OCI-M2 (cell line): ENCODE results near the gene POLR3H.

Experiments
- DNase-seq: peaks from one replicate; lab custom pipeline; 2025; ENCODE audit not compliant: unreplicated experiment; lab: John Stamatoyannopoulos, UW

POLR3H gene

DNA sequence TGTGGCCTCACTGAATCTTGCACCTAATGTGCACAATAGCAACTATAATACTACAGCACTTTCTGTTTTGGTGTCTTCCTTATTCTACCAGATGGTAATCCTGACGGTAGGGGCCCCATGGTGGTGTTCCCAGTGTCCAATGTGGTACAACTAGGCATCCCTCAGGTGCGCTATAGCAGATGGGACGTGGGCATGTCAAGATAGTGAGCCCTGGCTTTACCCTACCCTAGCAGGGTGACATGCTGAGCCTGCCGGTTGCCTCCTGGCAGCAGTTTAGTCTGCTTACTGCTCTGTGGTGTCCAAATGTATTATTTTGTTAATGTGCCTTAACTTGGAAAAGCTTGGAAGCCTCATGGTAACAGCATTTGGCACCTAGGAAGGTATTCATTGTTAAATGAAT lies 56.2 kb downstream of the POLR3H start:
- DNase-seq = no peak

DNA sequence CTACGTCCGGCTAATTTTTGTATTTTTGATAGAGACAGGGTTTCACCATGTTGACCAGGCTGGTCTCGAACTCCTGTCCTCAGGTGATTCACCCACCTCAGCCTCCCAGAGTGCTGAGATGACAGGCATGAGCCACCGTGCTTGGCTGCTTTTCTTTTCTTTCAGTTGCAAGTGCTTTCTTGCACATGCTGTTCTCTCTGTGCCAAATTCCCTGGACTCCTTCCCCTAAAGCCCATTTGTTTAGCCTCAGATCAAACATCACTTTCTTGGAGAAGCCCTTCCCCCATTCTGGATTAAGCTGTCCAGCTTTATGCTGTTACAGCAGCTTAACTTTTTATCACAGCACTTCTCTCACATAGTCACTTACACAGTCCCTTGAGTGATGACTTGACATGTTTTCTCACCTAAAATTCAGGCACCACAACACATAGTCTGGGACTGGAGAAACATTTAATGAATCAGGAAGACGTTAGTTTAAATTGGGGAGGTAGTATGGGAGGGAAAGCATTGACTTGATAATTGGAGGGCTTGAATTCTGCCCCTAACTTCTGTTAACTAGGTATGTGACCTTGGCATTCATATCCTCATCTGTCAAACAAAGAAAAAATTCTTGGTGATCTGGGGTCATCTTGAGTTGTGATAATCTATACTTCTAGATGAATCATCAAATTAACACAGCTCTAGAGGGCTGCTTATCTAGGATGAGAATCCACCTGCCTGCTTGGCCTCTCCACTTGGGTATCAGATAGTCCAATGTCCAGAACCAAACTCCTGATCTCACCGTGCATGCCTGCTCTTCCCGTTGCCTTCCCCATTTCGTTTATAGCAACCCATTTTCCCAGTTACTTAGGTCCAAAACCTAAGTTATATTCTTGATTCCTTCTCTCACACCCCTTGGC lies 57.0 kb downstream of the POLR3H start:
- DNase-seq = no peak

DNA sequence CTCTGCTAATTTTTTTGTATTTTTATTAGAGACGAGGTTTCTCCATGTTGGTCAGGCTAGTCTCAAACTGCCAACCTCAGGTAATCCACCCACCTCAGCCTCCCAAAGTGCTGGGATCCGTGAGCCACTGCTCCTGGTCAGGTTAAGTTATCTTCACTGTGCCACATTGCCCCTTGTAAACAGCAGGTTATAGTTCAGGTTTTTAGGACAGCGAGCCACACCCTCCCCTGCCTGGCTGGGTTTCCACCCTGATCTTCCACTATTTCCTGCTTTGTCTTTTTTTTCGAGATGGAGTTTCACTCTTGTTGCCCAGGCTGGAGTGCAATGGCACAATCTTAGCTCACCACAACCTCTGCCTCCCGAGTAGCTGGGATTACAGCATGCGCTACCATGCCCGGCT lies 59.2 kb downstream of the POLR3H start:
- no peak for DNase-seq

DNA sequence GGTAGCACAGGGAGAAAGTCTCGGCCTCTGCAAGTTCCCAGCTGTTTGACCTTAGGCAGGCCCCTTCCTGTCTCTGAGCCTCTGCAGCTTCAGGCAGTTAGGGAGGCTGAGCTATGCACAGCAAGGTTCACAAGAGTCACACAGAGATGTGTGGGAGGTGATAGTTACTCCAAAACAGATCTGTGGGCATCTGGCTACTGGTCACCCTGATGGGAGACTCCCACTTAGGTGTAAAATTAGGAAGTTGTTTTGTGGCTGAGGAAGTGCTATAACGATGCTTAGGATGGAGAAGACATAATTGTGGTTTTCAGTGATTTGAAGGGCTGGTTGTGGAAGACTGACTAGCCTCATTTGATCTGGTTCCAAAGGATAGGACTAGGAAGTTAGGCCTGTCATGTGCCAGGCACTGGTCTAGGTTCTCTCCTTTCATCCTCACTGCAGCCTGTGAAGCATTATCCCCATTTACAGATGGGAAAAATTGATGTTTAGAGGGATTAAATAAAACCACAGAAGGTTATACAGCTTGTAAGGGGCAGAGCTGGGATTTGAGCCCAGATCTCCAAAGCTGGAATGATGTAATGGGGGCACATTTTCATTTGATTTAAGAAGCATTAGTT lies 61.8 kb downstream of the POLR3H start:
- DNase-seq = no peak

DNA sequence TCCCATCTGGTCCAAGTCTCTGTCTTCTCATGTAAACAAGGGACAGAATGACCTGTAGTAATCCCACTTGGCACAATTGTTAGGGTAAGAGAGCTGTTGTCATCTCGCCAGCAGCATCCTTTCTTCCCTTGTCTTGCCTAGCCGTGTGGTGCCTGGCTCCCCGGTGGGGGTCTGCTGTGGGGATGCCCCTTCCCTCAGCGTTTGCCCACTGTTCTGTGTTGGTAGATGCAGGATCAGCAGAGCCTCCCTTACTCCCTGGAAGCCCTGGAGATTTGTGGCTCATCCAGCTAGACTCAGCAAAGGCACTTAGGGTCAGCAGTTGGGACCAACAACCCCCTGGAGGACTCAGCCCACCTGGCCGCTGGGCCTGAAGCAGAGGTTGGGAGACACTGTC lies 62.3 kb downstream of the POLR3H start:
- no peak for DNase-seq

DNA sequence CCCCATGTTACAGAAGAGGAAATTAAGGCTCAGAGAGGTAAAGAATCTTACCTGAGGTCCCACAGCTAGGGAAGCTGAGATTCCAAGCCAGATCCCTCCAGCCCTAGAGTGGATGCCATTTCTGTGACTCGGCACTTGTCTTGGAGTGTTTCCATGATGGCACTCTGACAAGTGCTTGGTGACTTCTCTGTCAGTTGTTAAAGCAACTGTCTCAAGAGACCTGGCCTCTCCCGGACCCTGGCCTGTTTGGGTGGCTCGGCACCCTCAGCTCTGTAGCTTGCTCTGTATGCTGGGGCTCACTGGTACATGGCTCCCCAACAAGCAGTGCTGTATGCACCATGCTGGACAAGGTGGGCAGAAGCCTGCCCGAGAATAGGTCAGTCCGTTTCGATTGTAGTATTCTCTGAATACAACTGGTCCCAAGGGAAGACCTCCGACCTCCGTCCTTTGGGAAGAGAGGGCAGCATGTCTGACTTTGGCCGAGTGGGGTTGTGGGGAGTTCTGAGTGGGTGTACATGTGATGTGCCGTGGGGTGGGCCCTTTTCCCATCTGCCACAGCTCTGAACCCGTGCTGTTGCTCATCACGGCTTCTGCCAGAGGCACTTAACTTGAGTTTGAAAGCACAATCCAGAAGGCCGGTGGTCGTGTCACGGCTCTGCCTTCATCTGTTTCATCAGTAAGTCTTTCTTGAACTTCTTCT lies 63.0 kb downstream of the POLR3H start:
- DNase-seq = no peak

DNA sequence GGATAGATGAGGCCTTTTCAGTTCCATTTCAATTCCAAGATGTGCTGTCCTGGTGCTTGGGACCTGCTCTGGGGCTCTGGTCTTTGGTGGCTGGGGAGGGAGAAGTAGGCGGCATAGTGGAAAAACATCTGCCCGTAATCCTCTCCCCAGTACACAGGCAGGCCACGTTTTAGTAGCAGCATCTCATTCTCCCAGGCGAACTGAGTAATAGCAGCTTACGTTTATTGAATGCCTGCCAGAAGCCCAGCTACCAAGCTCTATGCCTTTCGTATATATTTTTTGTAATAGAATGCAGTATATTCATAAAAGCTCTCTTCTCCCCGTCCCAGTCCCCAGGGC lies 63.9 kb downstream of the POLR3H start:
- DNase-seq = no peak

DNA sequence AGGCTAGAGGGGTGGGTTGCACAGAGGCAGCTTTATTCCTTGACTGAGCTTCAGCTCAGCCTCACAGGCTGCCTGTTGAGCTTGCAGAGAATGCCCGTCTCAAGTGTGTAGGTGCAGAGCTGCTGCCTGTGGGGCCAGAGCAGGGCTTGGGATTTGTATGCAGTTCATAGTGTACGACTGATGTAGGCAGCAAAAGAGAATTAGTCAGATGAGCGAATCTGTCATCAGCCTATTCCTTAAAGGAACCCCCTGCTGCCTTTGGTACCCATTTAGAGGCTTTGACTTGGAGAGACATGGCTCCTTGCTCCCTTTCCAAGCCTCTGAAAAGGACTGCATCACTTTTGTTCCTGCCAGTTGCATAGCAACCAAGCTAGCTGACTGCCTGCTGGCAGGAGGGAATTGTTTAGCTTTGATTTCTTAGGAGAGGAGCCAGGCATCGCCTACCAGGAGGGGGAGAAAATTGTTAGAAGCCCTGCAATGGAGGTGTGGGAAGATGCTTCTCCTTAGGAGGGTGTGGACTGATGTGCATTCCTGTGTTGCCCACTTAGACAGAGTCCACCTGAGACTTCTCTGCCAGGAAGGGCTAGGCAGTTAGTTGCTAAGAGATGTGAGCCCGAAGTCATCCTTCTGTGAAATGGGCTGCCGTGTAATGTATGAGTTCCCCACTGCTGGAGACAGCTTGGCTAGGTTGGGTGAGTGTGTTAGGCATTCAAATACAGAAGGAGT lies 64.4 kb downstream of the POLR3H start:
- DNase-seq = no peak

DNA sequence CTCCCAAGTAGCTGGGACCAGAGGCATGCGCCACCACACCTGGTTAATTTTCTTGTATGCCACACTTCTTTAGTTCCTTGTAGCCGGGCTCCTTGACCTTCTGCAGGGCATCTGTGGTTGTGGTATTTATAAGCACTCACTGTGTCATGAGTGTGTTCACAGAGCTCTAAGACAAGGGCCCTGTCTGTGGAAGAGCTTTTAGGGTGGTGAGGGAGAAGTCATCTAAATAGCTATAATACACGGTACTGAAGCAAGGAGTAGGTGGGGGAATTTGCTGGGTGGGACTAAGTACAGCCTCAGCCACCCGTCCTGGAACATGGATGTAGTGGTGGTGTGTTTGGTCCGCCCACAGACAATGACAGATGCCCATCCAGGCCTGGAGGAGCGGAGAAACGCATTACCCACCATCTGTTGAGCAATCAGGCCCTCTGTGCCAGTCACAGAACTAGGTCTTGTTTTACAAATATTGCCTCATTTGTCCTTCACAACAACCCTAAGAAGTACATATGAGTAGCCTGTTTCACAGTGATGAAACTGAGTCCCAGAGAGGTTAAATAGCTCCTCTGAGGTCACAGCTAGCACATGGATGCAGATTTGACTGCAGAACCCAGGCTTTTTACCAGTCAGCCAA lies 65.3 kb downstream of the POLR3H start:
- no peak for DNase-seq

DNA sequence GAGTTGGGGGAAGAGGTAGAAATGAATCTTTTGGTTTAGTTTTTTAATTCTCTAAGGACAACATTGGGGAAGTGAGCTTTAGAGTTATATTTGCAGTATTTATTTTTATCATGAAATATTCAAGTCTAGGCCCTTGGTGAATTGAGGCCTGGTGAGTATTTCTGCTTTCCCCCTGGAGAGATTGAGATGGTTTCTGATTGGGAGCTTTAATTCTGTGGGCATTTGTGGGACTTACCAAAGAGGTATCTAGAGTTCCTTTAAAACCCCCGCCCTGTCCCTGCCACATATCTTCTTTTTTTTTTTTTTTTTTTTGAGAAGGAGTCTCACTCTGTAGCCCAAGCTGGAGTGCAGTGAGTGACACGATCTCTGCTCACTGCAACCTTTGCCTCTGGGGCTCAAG lies 65.8 kb downstream of the POLR3H start:
- no peak for DNase-seq
